SK-N-SH (cell line): ENCODE results near the gene AGAP1.

Source experiments
- EP300 ChIP-seq, 2 experiments: IDR thresholded peaks; 2 replicates each; pipeline versions ENCODE4 v1.4.0 to v1.6.1; 2012; ENCODE audit warnings: borderline replicate concordance in 1 of 2, low read depth in 1 of 2, low read length in 1 of 2
- EZH2phosphoT487 ChIP-seq: fragments of 200-600 bp; sonication (generic); IDR thresholded peaks from 2 replicates; pipeline ENCODE4 v1.6.1; 2017; ENCODE audit warnings: low read depth, mixed run types, mild to moderate bottlenecking, antibody characterized with exemption, moderate library complexity, borderline replicate concordance
- FOXM1 ChIP-seq: IDR thresholded peaks from 2 replicates; pipeline ENCODE4 v1.4.0; 2012; ENCODE audit warnings: low read depth, mild to moderate bottlenecking
- GABPA ChIP-seq: IDR thresholded peaks from 2 replicates; pipeline ENCODE4 v1.4.0; 2012; ENCODE audit warnings: low read depth, mild to moderate bottlenecking
- POLR2AphosphoS5 ChIP-seq: IDR thresholded peaks from 2 replicates; pipeline ENCODE4 v1.6.1; 2012; ENCODE audit warnings: low read depth, low read length
- TAF1 ChIP-seq: IDR thresholded peaks from 2 replicates; pipeline ENCODE4 v1.6.1; 2012; ENCODE audit warnings: low read depth, mild to moderate bottlenecking, low read length, moderate library complexity, borderline replicate concordance
- ZBTB33 ChIP-seq: IDR thresholded peaks from 2 replicates; pipeline ENCODE4 v1.4.0; 2012; ENCODE audit warnings: low read depth, borderline replicate concordance
- TF ChIP-seq, protein P1 (sequence below): fragments of 200-600 bp; sonication (generic); IDR thresholded peaks from 2 replicates; pipeline ENCODE4 v1.6.1; 2017; ENCODE audit warnings: antibody characterized with exemption, mild to moderate bottlenecking, moderate library complexity
- TF ChIP-seq, protein P2 (sequence below): IDR thresholded peaks from 2 replicates; pipeline ENCODE4 v1.6.1; 2012; ENCODE audit warnings: mild to moderate bottlenecking, low read depth, low read length, moderate library complexity
- TF ChIP-seq, protein P3 (sequence below): IDR thresholded peaks from 2 replicates; pipeline ENCODE4; 2012

- TF ChIP-seq, protein P1, sequence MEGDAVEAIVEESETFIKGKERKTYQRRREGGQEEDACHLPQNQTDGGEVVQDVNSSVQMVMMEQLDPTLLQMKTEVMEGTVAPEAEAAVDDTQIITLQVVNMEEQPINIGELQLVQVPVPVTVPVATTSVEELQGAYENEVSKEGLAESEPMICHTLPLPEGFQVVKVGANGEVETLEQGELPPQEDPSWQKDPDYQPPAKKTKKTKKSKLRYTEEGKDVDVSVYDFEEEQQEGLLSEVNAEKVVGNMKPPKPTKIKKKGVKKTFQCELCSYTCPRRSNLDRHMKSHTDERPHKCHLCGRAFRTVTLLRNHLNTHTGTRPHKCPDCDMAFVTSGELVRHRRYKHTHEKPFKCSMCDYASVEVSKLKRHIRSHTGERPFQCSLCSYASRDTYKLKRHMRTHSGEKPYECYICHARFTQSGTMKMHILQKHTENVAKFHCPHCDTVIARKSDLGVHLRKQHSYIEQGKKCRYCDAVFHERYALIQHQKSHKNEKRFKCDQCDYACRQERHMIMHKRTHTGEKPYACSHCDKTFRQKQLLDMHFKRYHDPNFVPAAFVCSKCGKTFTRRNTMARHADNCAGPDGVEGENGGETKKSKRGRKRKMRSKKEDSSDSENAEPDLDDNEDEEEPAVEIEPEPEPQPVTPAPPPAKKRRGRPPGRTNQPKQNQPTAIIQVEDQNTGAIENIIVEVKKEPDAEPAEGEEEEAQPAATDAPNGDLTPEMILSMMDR: no peak
- TF ChIP-seq EZH2phosphoT487 (no peak), FOXM1 (no peak), TAF1 (no peak), EP300 (IDR thresholded peaks at IDR 0.05; ENCODE audit: borderline replicate concordance in 1 of 2, low read depth in 1 of 2, low read length in 1 of 2) (no peak), ZBTB33 (no peak), POLR2AphosphoS5 (no peak), GABPA (no peak)
- TF ChIP-seq, protein P2, sequence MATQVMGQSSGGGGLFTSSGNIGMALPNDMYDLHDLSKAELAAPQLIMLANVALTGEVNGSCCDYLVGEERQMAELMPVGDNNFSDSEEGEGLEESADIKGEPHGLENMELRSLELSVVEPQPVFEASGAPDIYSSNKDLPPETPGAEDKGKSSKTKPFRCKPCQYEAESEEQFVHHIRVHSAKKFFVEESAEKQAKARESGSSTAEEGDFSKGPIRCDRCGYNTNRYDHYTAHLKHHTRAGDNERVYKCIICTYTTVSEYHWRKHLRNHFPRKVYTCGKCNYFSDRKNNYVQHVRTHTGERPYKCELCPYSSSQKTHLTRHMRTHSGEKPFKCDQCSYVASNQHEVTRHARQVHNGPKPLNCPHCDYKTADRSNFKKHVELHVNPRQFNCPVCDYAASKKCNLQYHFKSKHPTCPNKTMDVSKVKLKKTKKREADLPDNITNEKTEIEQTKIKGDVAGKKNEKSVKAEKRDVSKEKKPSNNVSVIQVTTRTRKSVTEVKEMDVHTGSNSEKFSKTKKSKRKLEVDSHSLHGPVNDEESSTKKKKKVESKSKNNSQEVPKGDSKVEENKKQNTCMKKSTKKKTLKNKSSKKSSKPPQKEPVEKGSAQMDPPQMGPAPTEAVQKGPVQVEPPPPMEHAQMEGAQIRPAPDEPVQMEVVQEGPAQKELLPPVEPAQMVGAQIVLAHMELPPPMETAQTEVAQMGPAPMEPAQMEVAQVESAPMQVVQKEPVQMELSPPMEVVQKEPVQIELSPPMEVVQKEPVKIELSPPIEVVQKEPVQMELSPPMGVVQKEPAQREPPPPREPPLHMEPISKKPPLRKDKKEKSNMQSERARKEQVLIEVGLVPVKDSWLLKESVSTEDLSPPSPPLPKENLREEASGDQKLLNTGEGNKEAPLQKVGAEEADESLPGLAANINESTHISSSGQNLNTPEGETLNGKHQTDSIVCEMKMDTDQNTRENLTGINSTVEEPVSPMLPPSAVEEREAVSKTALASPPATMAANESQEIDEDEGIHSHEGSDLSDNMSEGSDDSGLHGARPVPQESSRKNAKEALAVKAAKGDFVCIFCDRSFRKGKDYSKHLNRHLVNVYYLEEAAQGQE: no peak
- TF ChIP-seq, protein P3, sequence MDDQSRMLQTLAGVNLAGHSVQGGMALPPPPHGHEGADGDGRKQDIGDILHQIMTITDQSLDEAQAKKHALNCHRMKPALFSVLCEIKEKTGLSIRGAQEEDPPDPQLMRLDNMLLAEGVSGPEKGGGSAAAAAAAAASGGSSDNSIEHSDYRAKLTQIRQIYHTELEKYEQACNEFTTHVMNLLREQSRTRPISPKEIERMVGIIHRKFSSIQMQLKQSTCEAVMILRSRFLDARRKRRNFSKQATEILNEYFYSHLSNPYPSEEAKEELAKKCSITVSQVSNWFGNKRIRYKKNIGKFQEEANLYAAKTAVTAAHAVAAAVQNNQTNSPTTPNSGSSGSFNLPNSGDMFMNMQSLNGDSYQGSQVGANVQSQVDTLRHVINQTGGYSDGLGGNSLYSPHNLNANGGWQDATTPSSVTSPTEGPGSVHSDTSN: no peak
These were observed 103.3 kb downstream of the AGAP1 start for GRCh38 chr2:235597081-235597615.
